H1 (cell line): ENCODE results near the gene GABRG2. TPM values are rescaled to one million over a fixed set of nuclear protein-coding genes. Genes with fewer than 3 reads are reported as not detected.

ENCODE experiments used
- ASH2L ChIP-seq: fragments of 200-600, 300-600 bp; sonication (generic); IDR thresholded peaks from one replicate; pipeline ENCODE4 v1.7.1; 2017; ENCODE audit warnings: low read length
- ATF3 ChIP-seq: IDR thresholded peaks from 2 replicates; pipeline ENCODE4 v1.6.1; 2011; ENCODE audit warnings: low read depth, mild to moderate bottlenecking, low read length; ENCODE audit not compliant: insufficient read depth
- CBX5 ChIP-seq: fragments of 300-800, 300-1000 bp; sonication (generic); IDR thresholded peaks from 2 replicates; pipeline ENCODE4 v1.7.1; 2016; ENCODE audit warnings: antibody characterized with exemption, low read length, low read depth
- CHD2 ChIP-seq: IDR thresholded peaks from 2 replicates; pipeline ENCODE4 v1.6.1; 2012; ENCODE audit warnings: low read length, improper control_type of control experiment
- CHD7 ChIP-seq: fragments of 300-600 bp; sonication (generic); IDR thresholded peaks from 2 replicates; pipeline ENCODE4 v1.7.1; 2012; ENCODE audit warnings: low read length, moderate library complexity, mild to moderate bottlenecking, inconsistent platforms; ENCODE audit not compliant: insufficient replicate concordance
- FOSL1 ChIP-seq: IDR thresholded peaks from 2 replicates; pipeline ENCODE4 v1.6.1; 2011; ENCODE audit warnings: mild to moderate bottlenecking, low read depth, low read length, moderate library complexity; ENCODE audit not compliant: insufficient read depth
- GABPA ChIP-seq: IDR thresholded peaks from 2 replicates; pipeline ENCODE4 v1.6.1; 2011; ENCODE audit warnings: mild to moderate bottlenecking, low read length, moderate library complexity, borderline replicate concordance; ENCODE audit not compliant: insufficient read depth
- KDM1A ChIP-seq: fragments of 200-600, 300-600 bp; sonication (generic); IDR thresholded peaks from 2 replicates; pipeline ENCODE4 v1.7.1; 2016; ENCODE audit warnings: mild to moderate bottlenecking, low read length, borderline replicate concordance
- RFX5 ChIP-seq: IDR thresholded peaks from 2 replicates; pipeline ENCODE4 v1.6.1; 2011; ENCODE audit warnings: low read depth, low read length, improper control_type of control experiment, borderline replicate concordance
- SP4 ChIP-seq: IDR thresholded peaks from 2 replicates; pipeline ENCODE4 v1.6.1; 2012; ENCODE audit warnings: low read length, inconsistent platforms
- TCF12 ChIP-seq: IDR thresholded peaks from 2 replicates; pipeline ENCODE4 v1.6.1; 2011; ENCODE audit warnings: low read depth, mild to moderate bottlenecking, low read length
- polyA plus RNA-seq, 7 experiments: library from polyadenylated mRNA; depleted of rRNA in 3 of 7; stranded (reverse) in 5 of 7; unstranded in 2 of 7; fragments of >200 nt in 5 of 7; fragments of 200-250 nt in 2 of 7; gene quantifications; 1 replicate in 5 of 7; 2 replicates in 1 of 7; 4 replicates in 1 of 7; pipeline versions ENCODE4 v1.2.1 to v1.2.3, GENCODE V29; 2011 to 2013; ENCODE audit warnings: missing spikeins in 2 of 7, mixed read lengths in 2 of 7
- total RNA-seq: library from RNA; stranded (reverse); fragmentation: NEBNext Ultra II Directional; extraction: Animal tissue kit (Norgen Biotek cat#: 25700); gene quantifications from 2 replicates; pipeline ENCODE4 v1.2.1, GENCODE V29; 2021

The GABRG2 gene
- total and polyA plus RNA-seq, 2 of the 8 experiments (the other 6 are each of a cell fraction or from before 2014, with no cell fraction given) = 2.0 to 2.8 TPM

- no peak for TF ChIP-seq CHD7
- no peak for TF ChIP-seq RFX5
- TF ChIP-seq SP4 = no peak
- TF ChIP-seq CBX5 = no peak
- TF ChIP-seq GABPA = no peak
- no peak for TF ChIP-seq ASH2L
- no peak for TF ChIP-seq CHD2
- no peak for TF ChIP-seq FOSL1
- TF ChIP-seq ATF3 = no peak
- no peak for TF ChIP-seq TCF12
- no peak for TF ChIP-seq KDM1A
These were observed 134.8 kb downstream of the GABRG2 start (continued) for GRCh38 chr5:162202285-162202880.
